GM21619 (cell line): ENCODE data around the gene PIP5K1B.

ENCODE experiments used
- ATAC-seq: cut with Tn5 transposase; IDR thresholded peaks from one replicate; pipeline ENCODE4 v1.9.1; 2021; ENCODE audit not compliant: unreplicated experiment

PIP5K1B gene

DNA sequence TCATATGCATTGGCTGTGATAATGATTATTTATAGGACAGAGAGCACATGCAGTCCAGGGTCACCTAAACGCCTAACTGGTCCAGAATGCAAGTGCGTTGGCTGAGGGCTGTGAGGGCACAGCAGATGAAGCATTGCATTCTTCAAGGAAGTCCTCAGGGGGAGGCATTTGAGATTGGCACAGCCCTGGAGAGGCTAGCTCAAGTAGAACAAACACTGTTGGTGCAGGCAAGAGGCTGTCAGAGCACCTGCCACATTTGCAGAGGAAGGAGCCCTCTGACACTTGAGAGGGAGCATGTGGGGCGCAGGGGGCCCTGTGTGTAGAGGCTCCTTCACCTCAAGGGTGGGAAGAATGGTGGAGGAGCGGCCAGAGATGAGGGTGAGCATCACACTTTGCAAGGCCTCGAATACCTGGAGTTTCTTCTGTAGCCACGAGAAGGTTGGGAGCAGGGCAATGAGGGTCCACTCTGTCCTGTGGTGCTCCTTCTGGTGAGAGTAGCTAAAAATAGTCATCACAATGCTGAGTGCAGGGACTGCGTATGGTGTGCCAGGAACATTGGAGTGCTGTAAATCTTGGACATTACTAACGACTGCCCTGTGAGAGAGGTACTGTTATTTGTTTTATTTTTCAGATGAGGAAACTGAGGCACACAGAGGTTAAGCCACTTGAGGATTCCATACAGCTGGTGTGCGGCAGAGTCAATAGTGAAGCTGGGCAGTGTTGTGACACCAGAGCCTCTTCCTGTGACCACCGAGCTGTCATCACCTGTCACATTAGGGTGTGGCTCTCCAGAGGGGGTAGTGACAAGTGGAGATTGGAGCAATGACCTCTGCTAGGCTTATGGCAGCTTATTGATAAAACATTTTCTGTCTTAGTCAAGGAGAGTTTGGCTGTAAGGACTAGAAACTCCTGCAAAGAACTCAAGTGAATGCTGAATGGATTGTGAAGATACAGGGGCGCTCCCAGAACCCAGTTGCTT lies 100.2 kb downstream of the PIP5K1B start:
- ATAC-seq, result no peak

DNA sequence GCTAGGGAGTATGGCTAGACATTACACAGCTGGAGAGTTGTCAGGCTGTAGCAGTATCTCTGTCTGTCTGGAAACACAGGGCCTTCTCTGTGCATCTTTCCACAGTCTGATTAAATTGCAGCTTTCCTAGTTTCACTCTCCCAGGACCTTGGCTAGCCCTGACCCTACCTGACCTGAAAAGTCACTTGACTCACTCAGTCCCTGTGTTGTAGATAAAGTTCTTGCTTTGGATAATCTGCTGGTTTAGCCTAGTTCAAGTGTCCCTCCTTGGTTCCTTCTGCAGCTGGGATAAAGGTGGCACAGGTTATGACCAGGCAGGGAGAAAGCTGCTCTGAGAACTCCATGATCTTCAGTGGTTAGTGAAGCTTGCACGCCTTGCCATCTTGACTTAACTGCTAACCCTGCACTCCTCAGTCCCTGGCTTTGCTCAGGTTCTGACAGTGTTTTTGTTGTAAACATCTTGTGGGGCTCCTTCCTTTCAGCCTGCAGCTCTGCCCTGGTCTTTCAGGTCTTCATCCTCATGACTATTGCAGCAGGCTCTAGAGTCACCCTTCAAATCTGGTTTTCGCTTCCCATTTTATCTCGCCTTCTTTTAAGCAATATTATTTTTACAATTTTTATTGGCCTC lies 101.0 kb downstream of the PIP5K1B start:
- ATAC-seq, result no peak

GRCh38 chr9:68808338-68808890 lies 103.4 kb downstream of the PIP5K1B start:
- ATAC-seq, result no peak

DNA sequence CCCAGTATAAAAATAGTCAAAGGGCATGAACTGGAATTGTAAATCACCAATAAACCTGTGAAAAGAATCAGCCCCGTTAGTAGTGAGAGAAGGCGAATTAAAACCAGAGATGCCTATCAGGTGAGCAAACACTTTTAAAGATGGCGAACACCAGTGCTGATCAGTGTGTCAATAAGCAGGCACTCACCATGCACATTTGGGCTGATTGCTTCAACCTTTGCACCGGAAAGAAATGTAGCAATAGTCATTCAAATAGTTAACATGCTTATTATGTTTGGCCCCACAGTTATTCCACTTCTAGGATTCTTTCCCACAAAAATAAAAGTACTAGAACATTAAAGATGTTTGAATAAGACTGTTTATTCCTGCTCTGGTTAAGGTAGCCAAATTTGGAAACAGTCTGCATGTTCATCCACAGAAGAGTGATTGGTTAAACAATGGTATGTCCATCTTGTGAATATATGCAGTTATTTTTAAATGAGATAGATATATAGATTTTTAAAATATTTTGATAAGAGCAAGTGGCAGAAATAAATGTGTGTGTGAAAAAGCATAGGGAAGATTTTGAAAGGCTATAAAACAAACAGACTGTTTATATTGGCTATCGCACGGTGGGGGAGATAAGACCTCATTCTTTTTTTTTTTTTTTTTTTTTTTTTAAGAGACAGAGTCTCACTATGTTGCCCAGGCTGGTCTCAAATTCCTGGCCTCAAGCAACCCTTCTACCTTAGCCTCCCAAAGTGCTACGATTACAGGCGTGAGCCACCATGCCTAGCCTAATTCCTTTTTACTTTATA lies 112.2 kb downstream of the PIP5K1B start:
- ATAC-seq, result no peak

DNA sequence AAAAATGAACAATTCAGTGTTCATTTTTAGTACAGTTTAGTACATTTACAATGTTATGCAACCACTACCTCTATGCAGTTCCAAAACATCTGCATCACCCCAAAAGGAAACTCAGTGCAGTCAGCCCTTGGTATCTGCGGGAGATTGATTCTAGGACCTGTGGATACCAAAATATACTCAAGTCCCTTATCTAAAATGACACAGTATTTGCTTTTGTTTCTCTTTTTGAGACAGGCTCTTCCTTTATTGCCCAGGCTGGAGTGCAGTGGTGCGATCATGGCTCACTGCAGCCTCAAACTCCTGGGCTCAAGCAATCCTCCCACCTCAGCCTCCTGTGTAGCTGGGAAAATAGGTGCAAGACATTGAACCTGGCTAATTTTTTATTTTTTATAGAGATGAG lies 114.0 kb downstream of the PIP5K1B start:
- ATAC-seq, result no peak

DNA sequence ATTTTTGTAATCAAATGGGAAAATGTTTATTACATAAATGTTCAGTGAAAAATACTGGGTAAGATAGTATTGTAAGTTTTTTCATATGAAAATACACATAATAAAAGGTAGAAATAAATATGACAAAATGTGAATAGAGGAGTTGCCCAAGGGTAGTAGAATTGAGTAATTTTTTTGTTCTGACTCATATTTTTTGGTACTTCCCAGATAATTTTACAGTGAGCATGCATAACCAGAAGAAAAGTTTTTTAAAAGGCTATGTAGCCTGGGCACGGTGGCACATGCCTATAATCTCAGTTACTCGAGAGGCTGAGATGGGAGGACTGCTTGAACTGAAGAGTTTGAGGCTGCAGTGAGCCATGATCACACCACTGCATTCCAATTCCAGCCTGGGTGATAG lies 116.9 kb downstream of the PIP5K1B start:
- no peak for ATAC-seq

DNA sequence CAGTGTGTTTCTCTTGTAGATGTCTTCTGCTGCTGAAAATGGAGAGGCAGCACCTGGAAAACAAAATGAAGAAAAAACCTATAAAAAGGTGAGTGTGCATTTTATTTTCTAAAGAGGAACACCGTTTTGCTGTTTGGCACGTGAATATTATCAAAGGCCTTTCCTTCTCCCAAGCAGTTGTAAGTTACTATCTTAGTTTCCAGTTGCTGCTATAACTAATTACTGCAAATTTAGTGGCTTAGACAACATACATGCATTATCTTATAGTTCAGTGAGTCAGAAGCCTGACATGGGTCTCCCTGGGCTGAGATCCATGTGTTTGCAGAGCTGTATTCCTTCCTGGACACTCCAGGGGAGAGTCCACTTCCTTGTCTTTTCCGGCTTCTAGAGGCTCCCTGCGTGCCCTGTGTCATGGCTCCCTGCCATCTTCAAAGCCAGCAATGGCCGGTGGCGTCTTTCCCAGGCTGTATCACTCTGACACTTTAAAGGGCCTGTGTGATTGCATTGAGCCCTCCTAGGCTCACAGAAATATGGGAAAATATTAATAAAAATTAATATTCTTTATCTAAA lies 117.6 kb downstream of the PIP5K1B start:
- no peak for ATAC-seq

- ATAC-seq, result no peak
These were observed 120.9 kb downstream of the PIP5K1B start for GRCh38 chr9:68825762-68826472.

DNA sequence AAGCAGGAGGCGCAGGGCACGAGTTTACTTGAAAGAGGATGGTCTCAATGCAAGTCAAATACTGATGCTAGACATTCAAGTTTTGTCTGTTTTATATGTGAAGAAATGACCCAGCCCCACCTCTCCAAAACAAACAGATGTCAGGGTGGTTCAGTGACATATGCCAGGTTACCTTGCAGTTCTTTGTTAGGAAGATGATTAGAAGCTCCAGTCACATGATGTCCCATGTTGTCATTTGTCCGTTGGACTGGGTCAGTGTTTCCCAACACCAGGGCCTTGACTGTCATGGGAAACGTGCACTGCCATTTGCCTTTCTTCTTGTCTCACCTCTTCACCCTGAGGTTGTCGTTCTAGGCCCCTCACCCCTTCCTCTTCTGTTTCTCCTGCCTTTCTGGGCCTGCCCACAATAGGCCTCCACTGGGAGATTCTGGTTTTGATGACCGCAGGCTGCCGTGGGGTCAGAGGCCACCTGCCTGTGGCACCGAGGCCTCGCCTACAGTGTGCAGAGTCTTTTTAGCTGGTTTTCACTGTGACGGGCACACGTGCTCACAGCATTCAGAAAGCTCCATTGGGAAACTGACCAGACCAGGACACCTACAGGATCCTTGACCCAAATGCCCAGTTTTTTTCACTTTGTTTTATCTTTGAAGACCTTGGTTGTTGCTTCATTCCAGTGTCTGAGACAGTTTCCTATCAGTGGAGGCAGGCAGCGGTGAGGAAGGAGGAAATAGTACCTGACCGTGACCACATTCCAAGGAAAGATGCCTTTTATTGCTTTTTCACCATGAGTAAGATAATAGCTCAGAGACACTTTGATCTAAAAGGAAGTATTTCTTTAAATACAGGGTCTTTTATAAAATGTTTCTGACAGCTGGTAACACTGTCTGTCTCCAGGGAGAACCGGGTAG lies 123.1 kb downstream of the PIP5K1B start:
- ATAC-seq, result no peak

GRCh38 chr9:68832101-68832500 lies 127.1 kb downstream of the PIP5K1B start:
- no peak for ATAC-seq

DNA sequence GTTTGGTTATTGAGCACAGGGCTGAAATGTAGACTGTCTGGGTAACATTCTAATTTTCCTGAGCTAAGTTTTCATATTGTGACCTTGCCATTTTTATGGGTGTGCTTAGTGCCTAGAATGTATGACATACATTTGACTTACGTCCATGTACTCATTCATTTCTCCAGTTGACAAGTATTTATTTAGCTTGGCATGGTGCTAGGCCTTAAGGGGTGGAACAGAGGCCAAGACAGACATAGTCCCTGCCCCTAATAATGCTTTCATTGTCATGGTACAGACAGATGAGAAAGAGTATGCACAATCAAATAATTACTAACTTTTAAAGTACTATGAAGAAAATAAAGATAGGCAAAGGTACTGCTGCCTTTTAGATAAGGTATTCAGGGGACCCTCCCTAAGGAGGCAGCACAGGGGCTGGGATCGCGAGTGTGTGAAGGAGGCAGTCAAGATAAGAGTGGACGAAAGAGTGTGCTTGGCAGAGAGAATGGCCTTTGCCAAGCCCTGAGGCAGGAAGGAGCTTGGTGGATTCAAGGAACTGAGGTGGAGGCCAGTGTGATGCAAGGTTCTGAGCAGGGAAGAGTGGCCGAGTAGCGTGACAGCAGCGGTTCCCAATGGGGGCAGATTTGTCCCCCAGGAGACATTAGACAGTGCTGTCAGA lies 128.0 kb downstream of the PIP5K1B start:
- ATAC-seq, result no peak

DNA sequence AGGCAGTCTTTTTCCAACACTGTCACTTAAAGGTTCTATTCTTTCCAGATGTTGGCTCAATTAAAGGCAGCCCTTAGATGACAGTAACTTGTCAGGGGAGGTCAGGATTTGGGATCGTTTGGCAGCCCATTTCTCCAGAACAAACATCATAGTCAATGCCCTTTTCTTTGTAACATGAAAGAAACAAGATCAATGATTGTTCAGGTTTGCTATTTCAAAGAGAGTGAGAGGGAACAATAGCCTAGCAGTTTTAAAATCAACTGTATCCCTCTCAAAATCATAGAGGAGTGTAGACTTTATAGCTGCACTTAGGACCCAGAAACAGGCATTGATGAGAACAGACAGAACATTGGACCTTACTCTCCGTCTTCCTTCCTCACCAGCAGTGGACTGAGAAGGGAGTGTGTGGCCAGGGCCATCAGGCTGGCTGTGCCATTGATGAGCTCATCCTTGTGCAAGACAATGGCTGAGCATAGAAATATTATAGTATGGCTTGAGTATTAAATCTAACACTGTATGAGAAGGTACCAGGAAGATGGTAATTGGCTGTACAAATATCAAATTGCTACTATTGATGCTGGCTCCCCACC lies 130.0 kb downstream of the PIP5K1B start:
- no peak for ATAC-seq

- ATAC-seq, result no peak
These were observed 131.7 kb downstream of the PIP5K1B start for GRCh38 chr9:68836788-68837187.

GRCh38 chr9:68838245-68838644 lies 133.2 kb downstream of the PIP5K1B start:
- no peak for ATAC-seq

DNA sequence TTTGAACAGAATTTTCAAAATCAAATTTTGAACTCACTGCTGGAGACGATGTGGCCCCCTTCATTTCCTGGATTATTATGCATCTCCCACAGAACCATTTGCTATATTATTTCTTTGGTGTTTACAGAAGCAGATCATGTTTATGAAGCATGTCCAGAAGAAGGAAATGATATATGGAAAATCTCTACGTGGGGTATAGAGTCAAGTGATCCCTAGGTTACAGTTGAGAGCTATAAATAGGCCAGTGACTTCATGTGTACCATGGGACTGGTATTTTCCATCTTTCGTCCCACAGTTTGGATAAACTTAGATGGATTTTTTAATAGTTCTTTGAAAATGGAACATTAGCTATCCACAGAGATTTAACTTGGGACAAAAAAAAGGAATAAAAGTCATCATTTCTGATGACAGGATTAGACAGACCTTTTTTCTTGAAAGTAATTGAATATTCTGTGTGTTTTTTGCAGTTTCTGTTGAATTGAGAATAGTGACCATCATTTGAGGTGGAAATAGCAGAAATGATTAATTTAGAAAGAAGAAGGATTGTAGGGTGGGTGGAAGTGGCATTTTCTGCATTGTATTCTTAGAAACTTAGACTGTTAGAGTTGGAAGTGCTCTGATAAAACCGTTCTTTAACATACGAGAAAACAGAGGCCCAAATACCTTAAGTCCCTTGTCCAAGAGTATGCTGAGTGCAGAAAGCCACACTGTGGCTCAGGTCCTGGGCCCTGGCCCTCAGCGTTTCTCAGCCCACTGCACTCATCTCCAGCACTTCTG lies 136.4 kb downstream of the PIP5K1B start:
- ATAC-seq, result no peak

DNA sequence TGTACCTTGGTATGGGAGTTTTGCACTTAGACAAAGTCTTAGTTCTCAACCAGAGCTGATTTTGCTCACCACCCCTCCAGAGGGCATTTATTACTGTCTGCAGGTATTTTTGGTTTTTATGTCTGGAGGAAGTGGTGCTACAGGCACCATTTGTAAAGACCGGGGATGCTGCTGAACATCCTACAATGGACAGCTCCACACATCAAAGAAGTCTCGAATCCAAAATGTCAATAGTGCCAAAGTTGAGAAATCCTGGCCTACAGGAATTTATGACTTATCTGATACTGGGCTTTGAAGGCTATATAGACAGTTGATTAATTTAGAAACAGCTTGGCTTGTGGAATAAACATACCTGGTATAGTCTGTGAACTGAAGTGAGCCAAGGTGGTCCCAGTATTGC lies 137.5 kb downstream of the PIP5K1B start:
- no peak for ATAC-seq

DNA sequence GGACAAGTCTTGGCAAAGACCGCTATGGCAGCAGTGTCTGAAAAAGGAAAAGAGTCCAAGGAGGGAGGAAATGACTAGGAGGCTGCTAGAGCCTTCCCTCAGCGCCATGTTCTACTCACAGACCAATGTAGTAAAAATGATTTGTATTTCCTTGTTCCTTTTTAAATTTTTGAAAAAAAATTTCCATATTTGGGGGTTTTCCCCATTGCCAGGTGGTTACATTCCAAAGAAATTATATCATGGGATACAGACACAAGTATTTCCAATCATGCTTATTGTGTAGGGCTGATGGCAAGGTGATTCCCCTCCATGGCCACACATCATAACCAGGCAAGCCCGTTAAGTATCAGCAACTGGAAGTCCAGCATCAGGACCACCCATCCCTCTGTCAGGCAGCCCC lies 138.2 kb downstream of the PIP5K1B start:
- no peak for ATAC-seq

- ATAC-seq, result no peak
These were observed 139.1 kb downstream of the PIP5K1B start for GRCh38 chr9:68844157-68844556.
